ENCODE results near the gene SMOC2.

GRCh38 chr6:168684906-168685305 lies 243.9 kb downstream of the SMOC2 start:
- TF ChIP-seq, protein P1, sequence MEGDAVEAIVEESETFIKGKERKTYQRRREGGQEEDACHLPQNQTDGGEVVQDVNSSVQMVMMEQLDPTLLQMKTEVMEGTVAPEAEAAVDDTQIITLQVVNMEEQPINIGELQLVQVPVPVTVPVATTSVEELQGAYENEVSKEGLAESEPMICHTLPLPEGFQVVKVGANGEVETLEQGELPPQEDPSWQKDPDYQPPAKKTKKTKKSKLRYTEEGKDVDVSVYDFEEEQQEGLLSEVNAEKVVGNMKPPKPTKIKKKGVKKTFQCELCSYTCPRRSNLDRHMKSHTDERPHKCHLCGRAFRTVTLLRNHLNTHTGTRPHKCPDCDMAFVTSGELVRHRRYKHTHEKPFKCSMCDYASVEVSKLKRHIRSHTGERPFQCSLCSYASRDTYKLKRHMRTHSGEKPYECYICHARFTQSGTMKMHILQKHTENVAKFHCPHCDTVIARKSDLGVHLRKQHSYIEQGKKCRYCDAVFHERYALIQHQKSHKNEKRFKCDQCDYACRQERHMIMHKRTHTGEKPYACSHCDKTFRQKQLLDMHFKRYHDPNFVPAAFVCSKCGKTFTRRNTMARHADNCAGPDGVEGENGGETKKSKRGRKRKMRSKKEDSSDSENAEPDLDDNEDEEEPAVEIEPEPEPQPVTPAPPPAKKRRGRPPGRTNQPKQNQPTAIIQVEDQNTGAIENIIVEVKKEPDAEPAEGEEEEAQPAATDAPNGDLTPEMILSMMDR (IDR thresholded peaks at IDR 0.05) = no peak
- no peak for TF ChIP-seq POLR2A (IDR thresholded peaks at IDR 0.05)
